B cell (primary cell): ENCODE measurements around the gene B9D1. TPM values are rescaled to one million over a fixed set of nuclear protein-coding genes. Genes with fewer than 3 reads are reported as not detected.

Experiments used
- ATAC-seq: fragments of 200-7000 bp; cut with Tn5 transposase; one replicate; pipeline ENCODE4 v1.10.0; 2021; ENCODE audit warnings: low read depth, mild to moderate bottlenecking, moderate number of reproducible peaks, moderate library complexity
- CTCF ChIA-PET: fragments of 350-600 bp; sonication (Branson Sonifier 250); formaldehyde crosslinking; loops from one replicate; lab custom pipeline; 2021; ENCODE audit warnings: antibody characterized with exemption, inconsistent platforms; lab: Charles Lee
- POLR2A ChIA-PET: fragments of 350-600 bp; sonication (Branson Sonifier 250); formaldehyde crosslinking; loops from one replicate; lab custom pipeline; 2021; ENCODE audit warnings: antibody characterized with exemption; lab: Charles Lee
- DNase-seq: peaks from one replicate; pipeline ENCODE4 v3.0.0; 2013
- H2AFZ ChIP-seq: 2 replicates; pipeline ENCODE4 v1.6.1; 2012; ENCODE audit warnings: mild to moderate bottlenecking, low read depth, low read length; ENCODE audit not compliant: insufficient read depth, poor library complexity, severe bottlenecking
- H3K27ac ChIP-seq, 2 donors: 1 replicate in 1 of 2; 2 replicates in 1 of 2; pipeline ENCODE4 v1.5.1; 2012 to 2013; ENCODE audit warnings: low read length in 2 of 2, mild to moderate bottlenecking in 2 of 2, moderate library complexity in 1 of 2
- H3K27me3 ChIP-seq, 4 experiments: fragments of 200-600 bp in 1 of 4; sonication (generic) in 1 of 4; replicated peaks in 1 of 4; 1 replicate in 2 of 4; 2 replicates in 2 of 4; pipeline versions ENCODE4 v1.6.1 to v1.7.0; 2013 to 2016; ENCODE audit warnings: low read length in 3 of 4, mild to moderate bottlenecking in 2 of 4, mixed read lengths in 1 of 4, moderate library complexity in 1 of 4; ENCODE audit not compliant: insufficient read depth in 4 of 4, control insufficient read depth in 3 of 4; ENCODE audit errors: control extremely low read depth in 1 of 4
- H3K36me3 ChIP-seq, 2 experiments: replicated peaks in 1 of 2; 1 replicate in 1 of 2; 2 replicates in 1 of 2; pipeline versions ENCODE4 v1.6.1 to v1.7.1; 2013; ENCODE audit warnings: low read length in 1 of 2; ENCODE audit not compliant: insufficient read depth in 2 of 2, control insufficient read depth in 1 of 2; ENCODE audit errors: control extremely low read depth in 1 of 2, extremely low read depth in 1 of 2
- H3K4me1 ChIP-seq, 2 donors: fragments of 200-600 bp in 1 of 2; sonication (generic) in 1 of 2; 1 replicate in 1 of 2; 2 replicates in 1 of 2; pipeline versions ENCODE4 v1.5.1 to v1.6.1; 2013 to 2017; ENCODE audit warnings: low read length in 2 of 2; ENCODE audit not compliant: control insufficient read depth in 2 of 2, insufficient read depth in 2 of 2
- H3K4me2 ChIP-seq: replicated peaks from 2 replicates; pipeline ENCODE3; 2012; ENCODE audit warnings: mild to moderate bottlenecking, low read depth, low read length; ENCODE audit not compliant: poor library complexity, severe bottlenecking
- H3K4me3 ChIP-seq, 5 experiments: fragments of 200-600 bp in 1 of 5; sonication (generic) in 1 of 5; 1 replicate in 3 of 5; 2 replicates in 2 of 5; pipeline versions ENCODE4 v1.5.1 to v1.7.0; 2011 to 2016; ENCODE audit warnings: low read length in 4 of 5, mild to moderate bottlenecking in 4 of 5, low read depth in 2 of 5, control low read depth in 1 of 5, moderate library complexity in 1 of 5; ENCODE audit not compliant: insufficient read depth in 1 of 5; ENCODE audit errors: control extremely low read depth in 1 of 5, extremely low read depth in 1 of 5
- H3K79me2 ChIP-seq: fragments of 200-600 bp; sonication (generic); one replicate; pipeline ENCODE4 v1.6.0; 2016; ENCODE audit warnings: low read length; ENCODE audit not compliant: control insufficient read depth, insufficient read depth
- H3K9ac ChIP-seq: fragments of 200-600 bp; sonication (generic); 2 replicates; pipeline ENCODE4 v1.6.1; 2017; ENCODE audit warnings: mild to moderate bottlenecking, low read length, moderate library complexity
- H3K9me3 ChIP-seq, 3 donors: one replicate each; pipeline versions ENCODE4 v1.6.1 to v1.7.1; 2013; ENCODE audit warnings: low read length in 2 of 3; ENCODE audit not compliant: control insufficient read depth in 2 of 3, insufficient read depth in 1 of 3; ENCODE audit errors: control extremely low read depth in 1 of 3
- H4K20me1 ChIP-seq: 2 replicates; pipeline ENCODE4 v1.6.0; 2012; ENCODE audit warnings: mild to moderate bottlenecking, low read length; ENCODE audit not compliant: insufficient read depth, control insufficient read depth, poor library complexity, severe bottlenecking
- H3K27ac Mint-ChIP-seq: one replicate; pipeline ENCODE4 v1.8.0; 2021; ENCODE audit warnings: mixed read lengths
- H3K27me3 Mint-ChIP-seq: one replicate; pipeline ENCODE4 v1.8.0; 2021; ENCODE audit warnings: mixed read lengths
- H3K4me1 Mint-ChIP-seq: one replicate; pipeline ENCODE4 v1.8.0; 2021; ENCODE audit warnings: mixed read lengths
- H3K4me3 Mint-ChIP-seq: one replicate; pipeline ENCODE4 v1.8.0; 2021; ENCODE audit warnings: mixed read lengths
- H3K9me3 Mint-ChIP-seq: one replicate; pipeline ENCODE4 v1.8.0; 2022; ENCODE audit warnings: mixed read lengths; ENCODE audit not compliant: insufficient read depth
- EZH2 ChIP-seq: IDR thresholded peaks from 2 replicates; pipeline ENCODE4 v1.6.1; 2012; ENCODE audit warnings: borderline replicate concordance, low read depth, mild to moderate bottlenecking, moderate library complexity, low read length; ENCODE audit not compliant: insufficient read depth, poor library complexity, severe bottlenecking
- WGBS: methylation state at CpG from one replicate; pipeline ENCODE4 v1.1.5; 2013; ENCODE audit warnings: missing lambda C conversion rate; ENCODE audit not compliant: insufficient coverage; 5-methylcytosine and 5-hydroxymethylcytosine counted together
- intact Hi-C: fragments of 100-400 bp; cut with micrococcal nuclease; formaldehyde crosslinking; loops from one replicate; pipeline ENCODE4 v1.10.0; 2022
- polyA plus RNA-seq: library from polyadenylated mRNA; depleted of rRNA; stranded (reverse); fragments of >200 nt; gene quantifications from 2 replicates; pipeline ENCODE4 v1.2.3, GENCODE V29; 2012
- total RNA-seq, 2 donors: library from RNA; stranded (reverse); fragments of 120-200 nt in 1 of 2; gene quantifications; 1 replicate in 1 of 2; 2 replicates in 1 of 2; pipeline versions ENCODE4 v1.2.3 to v1.2.4, GENCODE V29; 2013 to 2022
- TF ChIP-seq, protein P1 (sequence below): fragments of 200-600 bp; IDR thresholded peaks from one replicate; pipeline ENCODE4 v1.8.0; 2022; ENCODE audit warnings: antibody characterized with exemption, mild to moderate bottlenecking

The B9D1 gene
- total and polyA plus RNA-seq, 2 donors (not counting 1 experiment from before 2014, with no cell fraction given), result 2.5 to 6.9 TPM

DNA sequence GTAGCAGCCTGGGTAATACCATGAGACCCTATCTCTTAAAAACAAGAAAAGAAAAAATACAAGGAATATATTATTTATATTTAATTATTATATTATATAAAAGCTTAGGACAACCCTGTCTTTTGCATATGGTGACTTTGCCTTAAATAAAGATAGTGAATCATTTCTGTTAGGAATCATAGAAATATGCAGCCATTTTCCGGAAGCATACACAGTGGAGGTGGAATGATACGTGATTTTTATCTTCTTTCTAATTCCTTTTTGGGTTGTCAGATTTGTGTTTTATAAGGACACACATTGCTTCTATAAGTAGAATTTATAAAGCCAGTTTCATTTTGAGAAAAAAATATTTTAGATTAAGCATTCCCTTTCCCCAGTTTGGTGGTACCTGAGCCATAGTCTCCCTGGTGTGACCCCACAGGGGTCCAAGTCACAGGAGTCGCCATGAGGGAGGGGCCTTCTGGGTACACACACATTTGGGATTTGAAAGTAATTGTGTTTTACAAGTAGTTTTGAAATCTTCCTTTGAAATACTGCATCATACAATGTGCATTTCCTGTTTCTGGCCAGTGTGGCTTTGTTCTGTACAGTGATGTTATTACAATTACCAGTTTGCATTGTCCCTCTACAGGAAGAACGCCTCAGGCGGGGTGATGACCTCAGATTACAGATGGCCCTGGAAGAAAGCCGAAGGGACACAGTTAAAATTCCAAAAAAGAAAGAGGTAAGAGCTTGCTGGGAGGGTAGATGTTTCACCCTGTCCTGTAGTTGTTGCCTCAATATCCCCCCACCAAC is 50.9 kb downstream of the B9D1 start:
- Histone ChIP-seq H3K9ac (no peak overlapping the region), H3K4me1 (peaks cover 20 to 22% of the 10 kb centered on the region in 2 donors), H3K27ac (no peak overlapping the region), H4K20me1 (peaks cover 4% of the 10 kb centered on the region), H3K4me3 (no peak overlapping the region), H3K36me3 (peaks cover 0 to 10% of the 10 kb centered on the region in 2 experiments), H2AFZ (no peak overlapping the region), H3K9me3 (no peaks in the 10 kb centered on the region), H3K79me2 (peaks cover 10% of the 10 kb centered on the region), H3K4me2 (no peak overlapping the region), H3K27me3 (peaks cover 0 to 31% (median 3%) of the 10 kb centered on the region in 4 experiments)
- ATAC-seq (no peak), DNase-seq (no peak)
- Mint-ChIP-seq H3K9me3 (no peaks in the 10 kb centered on the region), H3K4me1 (peaks cover 22% of the 10 kb centered on the region), H3K27ac (no peak overlapping the region), H3K4me3 (no peak overlapping the region), H3K27me3 (no peaks in the 10 kb centered on the region)
- CTCF ChIA-PET, result interaction anchor here (1.3 to 1.5 kb wide), 2 partner anchors 10 to 26 kb away, joined by 3 to 7 read pairs; no protein-coding TSS in a partner anchor
- POLR2A ChIA-PET, result no interaction called here
- TF ChIP-seq, protein P1, sequence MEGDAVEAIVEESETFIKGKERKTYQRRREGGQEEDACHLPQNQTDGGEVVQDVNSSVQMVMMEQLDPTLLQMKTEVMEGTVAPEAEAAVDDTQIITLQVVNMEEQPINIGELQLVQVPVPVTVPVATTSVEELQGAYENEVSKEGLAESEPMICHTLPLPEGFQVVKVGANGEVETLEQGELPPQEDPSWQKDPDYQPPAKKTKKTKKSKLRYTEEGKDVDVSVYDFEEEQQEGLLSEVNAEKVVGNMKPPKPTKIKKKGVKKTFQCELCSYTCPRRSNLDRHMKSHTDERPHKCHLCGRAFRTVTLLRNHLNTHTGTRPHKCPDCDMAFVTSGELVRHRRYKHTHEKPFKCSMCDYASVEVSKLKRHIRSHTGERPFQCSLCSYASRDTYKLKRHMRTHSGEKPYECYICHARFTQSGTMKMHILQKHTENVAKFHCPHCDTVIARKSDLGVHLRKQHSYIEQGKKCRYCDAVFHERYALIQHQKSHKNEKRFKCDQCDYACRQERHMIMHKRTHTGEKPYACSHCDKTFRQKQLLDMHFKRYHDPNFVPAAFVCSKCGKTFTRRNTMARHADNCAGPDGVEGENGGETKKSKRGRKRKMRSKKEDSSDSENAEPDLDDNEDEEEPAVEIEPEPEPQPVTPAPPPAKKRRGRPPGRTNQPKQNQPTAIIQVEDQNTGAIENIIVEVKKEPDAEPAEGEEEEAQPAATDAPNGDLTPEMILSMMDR, result no peak
- no peak for TF ChIP-seq EZH2
- intact Hi-C loops, result no loop called here
- WGBS, result no CpG with 5 or more reads among the region's 6 CpGs

DNA sequence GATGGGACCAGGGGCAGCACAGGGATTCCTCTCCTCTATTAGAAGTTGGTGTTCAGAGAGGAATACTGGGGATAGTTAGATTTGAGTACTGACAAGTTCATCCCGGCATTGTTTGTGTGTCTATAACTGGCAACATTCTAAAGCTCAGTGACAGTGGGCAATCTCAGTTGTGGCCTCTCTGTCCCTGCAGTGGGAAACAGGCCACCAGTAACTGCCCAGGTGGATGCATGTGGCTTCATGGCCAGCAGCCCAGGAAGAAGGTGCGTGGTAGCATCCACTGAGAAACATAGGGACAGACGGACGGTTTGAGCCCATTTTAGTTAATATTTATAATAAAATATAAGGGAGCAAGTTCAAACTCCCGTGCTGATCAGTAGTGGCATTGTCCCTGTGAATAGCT is 51.5 kb downstream of the B9D1 start:
- Mint-ChIP-seq H3K27me3 (no peaks in the 10 kb centered on the region), H3K4me1 (peaks cover 28% of the 10 kb centered on the region), H3K9me3 (no peaks in the 10 kb centered on the region), H3K27ac (no peak overlapping the region), H3K4me3 (no peak overlapping the region)
- H3K4me3 ChIP-seq, result no peak overlapping the region
- H4K20me1 ChIP-seq, result peaks cover 4% of the 10 kb centered on the region
- no CpG with 5 or more reads among the region's 5 CpGs for WGBS
- intact Hi-C loops, result no loop called here
- H3K4me1 ChIP-seq, result peaks cover 26 to 28% of the 10 kb centered on the region in 2 donors
- H2AFZ ChIP-seq, result no peak overlapping the region
- peaks cover 10% of the 10 kb centered on the region for H3K79me2 ChIP-seq
- no peak overlapping the region for H3K27ac ChIP-seq
- no peak overlapping the region for H3K4me2 ChIP-seq
- ATAC-seq (no peak), DNase-seq (no peak)
- CTCF ChIA-PET, result interaction anchor here (1.3 to 1.5 kb wide), 2 partner anchors 11 to 27 kb away, joined by 3 to 7 read pairs; no protein-coding TSS in a partner anchor
- H3K9ac ChIP-seq, result no peak overlapping the region
- H3K36me3 ChIP-seq, result peaks cover 0 to 10% of the 10 kb centered on the region in 2 experiments
- TF ChIP-seq, protein P1, result no peak
- TF ChIP-seq EZH2, result no peak
- peaks cover 0 to 31% (median 3%) of the 10 kb centered on the region in 4 experiments for H3K27me3 ChIP-seq
- no peaks in the 10 kb centered on the region for H3K9me3 ChIP-seq
- POLR2A ChIA-PET, result no interaction called here
